ENCODE measurements around the gene SLC30A1.

Gene SLC30A1

GRCh38 chr1:211606914-211607753 is 28.2 kb upstream of the SLC30A1 start:
- DNase-seq: peak; percentile 60

DNA sequence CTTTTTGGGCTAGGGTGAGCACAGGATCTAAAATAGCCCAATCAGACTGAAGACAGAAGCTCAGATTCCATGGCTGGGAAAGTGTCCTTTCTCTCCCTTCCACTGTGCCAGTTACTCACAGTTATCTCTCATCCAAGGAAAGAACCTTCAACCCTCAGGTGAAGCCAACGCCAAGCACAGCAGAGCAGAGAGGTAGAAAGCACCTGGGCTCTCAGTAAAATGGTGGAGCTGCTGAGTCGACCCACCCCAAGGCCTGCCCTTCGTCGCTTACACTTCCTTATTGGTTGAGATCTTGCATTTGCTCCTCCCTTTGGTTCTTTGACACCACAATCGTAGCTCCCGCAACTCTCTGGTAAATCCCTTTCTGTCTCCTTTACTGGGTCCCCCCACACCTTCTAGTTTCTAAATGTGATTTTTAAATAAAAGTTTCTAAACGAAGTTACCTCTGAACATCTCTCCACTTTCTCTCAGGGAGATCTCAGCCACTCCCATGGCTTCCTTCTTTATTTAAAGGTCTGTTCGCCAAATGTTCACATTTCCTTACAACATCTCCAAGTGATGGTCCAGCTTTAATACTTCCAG is 27.5 kb upstream of the SLC30A1 start:
- DNase-seq: no peak

DNA sequence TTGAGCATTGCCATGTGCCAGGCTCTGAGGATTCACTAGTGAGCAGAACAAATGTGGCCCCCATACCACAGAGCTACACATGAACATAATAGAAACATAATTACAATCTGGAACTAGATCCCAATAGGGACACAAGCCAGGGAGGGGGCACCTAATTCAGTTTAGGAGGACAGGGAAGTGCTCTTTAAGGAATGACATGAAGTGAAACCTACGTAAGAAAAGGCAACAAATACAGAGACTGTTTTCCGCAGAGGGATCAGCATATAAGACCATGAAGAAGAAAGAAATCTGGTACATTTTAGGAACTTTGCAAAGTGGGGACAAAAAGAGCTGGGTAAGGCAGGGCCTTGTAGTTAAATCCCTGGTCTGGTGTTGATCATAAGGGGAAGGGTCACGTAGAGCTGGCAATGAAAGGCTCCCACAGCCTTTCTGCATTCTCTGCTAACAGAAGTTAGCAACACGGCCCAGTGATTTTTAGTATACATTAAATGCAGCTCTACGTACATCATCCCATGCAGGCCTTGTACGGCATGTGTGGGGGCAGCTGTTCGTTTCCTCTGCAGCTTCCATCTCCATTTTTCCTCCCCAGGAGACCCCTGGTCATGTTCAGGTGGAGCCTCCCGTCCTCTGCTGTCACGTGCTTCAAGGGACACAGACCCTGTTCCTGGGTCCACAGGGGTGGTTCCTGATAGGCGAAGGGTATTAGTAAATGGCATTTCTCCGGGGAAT is 26.8 kb upstream of the SLC30A1 start:
- no peak for DNase-seq

DNA sequence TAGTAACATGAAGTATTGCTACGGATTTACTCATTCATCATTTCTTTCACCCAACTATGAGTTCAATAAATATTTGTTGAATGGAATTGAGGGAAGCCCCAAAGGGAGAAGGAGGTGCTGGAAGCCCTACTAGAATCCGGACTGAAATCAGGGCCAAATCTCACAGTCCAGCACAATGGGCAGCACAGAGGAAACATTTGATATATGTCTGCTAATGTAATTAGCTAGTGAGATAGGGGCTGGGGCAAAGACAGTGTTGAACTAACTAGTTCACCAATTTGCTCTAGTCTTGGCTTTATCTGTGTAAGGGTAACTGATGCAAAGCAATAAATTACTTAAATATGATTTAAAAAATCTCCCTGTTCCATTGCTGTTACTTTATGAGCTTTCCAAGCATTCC is 26.1 kb upstream of the SLC30A1 start:
- no peak for DNase-seq

GRCh38 chr1:211604548-211604947 is 25.6 kb upstream of the SLC30A1 start:
- no peak for DNase-seq

GRCh38 chr1:211603713-211604112 is 24.8 kb upstream of the SLC30A1 start:
- DNase-seq: no peak

DNA sequence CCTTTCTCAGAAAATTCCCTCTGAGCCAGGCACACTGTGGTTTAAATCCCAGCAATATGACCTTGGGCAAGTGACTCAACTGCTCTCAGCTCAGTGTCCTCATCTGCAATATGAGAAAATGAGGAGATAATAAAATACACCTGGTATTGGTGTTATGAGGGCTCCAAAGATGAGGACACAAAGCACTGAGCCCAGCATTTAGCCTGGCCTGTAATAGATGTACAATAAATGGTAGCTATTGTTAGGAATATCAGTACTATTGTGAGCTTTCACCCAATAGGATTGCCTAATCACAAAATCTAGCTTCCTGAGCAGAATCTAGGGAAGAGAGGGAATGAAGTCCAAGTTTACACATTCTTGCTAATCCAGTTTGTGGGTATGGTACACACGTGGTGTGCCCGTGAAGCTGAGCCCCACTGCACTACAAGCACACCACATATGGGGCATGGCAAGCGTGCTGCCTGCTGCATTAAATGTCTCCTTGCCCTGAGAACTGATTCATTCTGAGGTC is 24.3 kb upstream of the SLC30A1 start:
- DNase-seq: no peak

DNA sequence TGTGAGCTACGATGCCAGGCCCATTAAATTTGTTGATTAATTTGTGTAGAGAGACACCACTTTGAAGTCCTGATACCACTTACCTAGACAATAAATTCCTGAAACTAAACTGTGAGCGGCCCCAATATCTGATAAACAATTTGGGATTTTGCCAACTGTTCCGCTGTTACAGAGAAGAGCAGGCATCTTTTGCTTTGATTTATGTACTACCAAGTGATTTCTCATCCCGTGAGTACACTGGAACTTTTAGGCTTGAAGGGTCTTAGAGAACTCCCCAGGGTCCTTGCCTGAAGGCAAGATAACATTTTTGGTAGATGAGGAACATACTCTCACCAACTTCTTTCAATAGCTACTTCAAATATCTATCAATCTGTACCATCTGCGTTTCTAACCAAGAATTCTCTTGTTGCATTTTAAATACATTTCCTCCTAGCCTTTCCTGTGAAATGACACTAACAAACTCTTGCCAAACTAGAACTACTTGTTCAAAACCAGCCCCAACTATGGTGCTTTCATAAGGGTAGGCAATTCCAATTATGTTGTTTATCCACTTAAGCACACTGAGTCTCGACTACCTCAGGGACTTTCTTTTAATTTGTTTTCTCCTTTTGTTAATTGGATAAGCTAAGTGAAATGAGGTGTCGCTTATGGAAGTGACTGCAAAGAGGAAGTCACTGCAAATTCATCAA is 23.2 kb upstream of the SLC30A1 start:
- DNase-seq: no peak

DNA sequence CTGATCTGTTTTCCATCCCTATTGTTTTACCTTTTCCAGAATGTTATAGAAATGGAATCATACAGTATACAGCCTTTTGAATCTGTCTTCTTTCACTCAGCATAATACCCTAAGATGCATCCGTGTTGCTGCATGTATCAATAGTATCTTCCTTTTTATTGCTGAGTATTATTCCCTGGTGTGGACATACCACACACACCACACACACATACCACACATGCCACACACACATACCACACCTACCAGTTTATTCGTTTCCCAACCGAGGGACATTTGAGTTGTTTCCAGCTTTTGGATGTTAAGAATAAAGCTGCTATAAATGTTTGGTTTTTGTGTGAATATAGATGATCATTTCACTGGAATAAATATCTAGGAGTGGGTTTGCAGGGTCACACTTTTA is 22.2 kb upstream of the SLC30A1 start:
- DNase-seq: no peak

DNA sequence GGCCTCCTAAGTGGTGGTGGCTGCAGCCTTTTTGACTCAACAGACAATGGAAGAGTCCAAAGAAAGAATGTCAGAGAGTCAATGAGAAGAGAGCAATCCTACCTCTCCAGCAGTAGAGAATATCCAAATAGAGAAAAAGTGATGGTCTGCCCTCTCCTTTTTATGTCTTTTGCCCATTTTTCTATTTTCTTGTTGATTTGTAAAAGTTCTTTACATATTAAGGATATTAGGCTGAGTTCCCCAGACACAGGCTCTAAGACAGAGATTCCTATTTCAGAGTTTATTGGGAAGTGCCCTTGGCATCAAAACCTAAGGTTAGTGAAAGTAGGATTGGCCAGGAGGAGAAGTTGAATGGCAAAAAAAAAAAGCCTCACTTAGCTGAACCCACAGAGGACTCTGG is 20.3 kb upstream of the SLC30A1 start:
- no peak for DNase-seq

DNA sequence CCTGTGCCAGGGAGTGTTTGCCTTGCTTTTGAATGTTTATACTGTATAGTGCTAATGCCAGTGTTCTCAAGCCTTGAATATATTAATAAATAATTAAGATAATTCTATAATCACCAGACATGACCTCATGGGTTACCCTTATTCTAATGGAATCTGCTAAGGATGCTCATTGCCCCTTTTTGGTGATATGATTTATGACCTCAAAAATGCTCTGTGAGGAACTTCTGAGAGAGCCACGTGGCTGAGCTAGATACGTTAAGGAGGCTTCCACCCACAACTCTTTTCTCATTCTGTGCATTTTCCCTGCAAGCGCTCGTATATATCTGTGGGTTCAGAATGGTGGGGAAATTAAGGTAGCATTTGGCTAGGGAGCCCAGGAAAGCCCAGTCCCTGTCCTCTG is 19.6 kb upstream of the SLC30A1 start:
- DNase-seq: no peak

DNA sequence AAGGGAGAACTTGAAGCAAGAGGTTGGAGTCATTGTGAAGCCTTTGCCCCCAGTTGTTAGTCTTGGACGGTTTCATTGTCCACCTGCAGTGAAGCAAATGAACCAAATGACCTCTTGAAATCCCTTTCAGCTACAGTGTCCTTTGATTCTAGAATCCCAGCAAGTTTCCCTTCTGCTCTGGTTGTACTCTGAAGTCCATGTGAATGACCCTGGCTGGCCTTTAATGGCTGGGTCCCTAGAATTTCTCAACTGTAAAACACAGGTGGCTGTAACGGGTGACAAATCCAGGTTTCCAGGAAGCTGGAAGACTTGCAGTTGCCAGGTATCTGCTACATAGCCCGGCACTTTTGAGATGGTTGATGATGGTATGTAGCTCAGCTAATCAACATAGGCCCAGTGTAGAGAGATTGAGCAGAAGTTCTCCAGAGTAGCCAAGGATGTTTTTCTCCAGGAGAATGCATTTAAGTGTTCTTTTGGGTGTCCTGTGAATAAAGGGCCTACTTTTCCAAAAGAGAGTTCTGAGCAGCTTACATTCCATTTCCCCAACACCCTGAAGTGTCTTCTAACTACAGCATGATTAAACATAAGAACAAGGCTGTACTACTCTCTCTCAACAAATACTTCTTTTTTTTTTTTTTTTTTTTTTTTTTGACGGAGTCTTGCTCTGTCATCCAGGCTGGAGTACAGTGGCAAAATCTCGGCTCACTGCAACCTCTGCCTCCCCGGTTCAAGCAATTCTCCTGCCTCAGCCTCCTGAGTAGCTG is 17.6 kb upstream of the SLC30A1 start:
- no peak for DNase-seq

DNA sequence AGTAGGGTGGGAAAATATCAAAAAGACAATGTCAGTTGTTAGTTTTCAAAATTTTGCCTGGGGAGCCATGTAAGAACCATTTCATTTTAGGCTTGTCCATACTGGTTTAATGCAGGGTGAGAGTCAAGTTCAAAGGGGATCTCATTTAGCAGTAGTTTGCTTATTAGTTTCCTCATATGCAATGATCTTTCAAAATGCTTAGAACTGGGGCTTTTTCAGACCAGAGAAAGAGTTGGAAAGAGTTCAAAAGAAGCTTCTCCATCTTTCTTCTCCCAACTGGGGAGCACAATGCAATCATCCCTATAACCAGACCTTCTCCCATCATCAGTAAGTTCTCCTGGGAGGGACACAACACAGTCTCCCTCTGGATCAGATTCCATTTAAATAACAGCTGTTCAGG is 16.5 kb upstream of the SLC30A1 start:
- DNase-seq: no peak

GRCh38 chr1:211591980-211592493 is 13.1 kb upstream of the SLC30A1 start:
- no peak for DNase-seq

DNA sequence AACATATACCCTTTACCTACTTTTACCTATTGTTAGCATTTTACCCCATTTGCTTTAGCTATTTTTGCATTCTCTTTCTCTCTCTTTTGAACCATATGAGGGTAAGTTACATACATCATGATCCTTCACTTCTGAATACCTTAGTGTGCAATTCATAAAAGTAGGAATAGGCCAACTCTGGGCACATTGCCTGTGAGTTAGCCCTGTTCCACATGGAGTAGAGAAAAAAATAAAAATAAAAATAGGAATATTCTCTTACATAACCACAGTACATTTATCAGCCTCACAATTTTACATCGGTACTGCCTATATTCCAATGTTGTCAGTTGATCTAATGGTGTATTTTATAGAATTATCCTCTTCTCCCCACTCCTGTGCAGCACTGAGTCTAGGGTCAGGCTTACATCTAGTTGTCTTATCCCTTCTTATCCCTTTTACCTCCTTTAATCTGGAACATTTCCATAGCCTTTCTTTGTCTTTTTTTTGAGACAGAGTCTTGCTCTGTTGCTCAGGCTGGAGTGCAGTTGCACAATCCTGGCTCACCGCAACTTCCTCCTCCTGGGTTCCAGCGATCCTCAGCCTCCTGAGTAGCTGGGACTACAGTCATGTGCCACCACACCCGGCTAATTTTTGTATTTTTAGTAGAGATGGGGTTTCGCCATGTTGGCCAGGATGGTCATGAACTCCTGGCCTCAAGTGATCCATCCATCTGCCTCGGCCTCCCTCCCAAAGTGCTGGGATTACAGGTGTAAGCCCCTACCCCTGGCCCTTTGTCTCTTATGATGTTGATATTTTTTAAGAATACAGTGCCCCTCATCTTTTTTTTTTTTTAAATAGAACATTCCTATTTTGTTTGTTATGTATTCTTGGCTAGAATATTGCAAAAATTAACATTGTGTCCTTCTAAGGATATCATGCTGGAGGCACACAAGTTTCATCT is 11.1 kb upstream of the SLC30A1 start:
- no peak for DNase-seq

DNA sequence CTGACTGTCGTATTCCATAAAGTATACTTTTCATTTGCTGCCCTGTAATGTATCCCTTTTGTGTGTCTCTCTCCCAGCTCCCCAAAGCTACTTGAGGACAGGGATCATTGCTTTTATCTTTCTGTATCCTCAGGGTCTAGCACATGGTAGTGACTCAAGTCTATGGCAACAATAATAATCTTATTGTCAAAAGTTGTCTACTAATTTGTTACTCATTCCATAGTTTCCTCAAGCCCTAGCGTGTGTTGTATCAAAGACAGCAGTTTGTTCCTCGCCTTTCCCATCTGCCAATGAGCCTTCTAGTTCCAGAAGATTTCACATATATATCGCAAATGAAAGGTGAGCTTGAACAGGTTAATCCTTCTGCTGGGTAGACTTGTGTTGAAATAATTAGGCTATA is 9.8 kb upstream of the SLC30A1 start:
- no peak for DNase-seq

GRCh38 chr1:211587123-211587522 is 8.2 kb upstream of the SLC30A1 start:
- no peak for DNase-seq

GRCh38 chr1:211586538-211586937 is 7.6 kb upstream of the SLC30A1 start:
- no peak for DNase-seq

- no peak for DNase-seq
These were observed 4.3 kb upstream of the SLC30A1 start for GRCh38 chr1:211583011-211583992.

GRCh38 chr1:211581526-211581925 is 2.6 kb upstream of the SLC30A1 start:
- no peak for DNase-seq
